Spleen (tissue), 11 donors: Measurements from ENCODE around the gene FOXI3. TPM values are rescaled to one million over a fixed set of nuclear protein-coding genes. Genes with fewer than 3 reads are reported as not detected.

Experiments
- DNase-seq: peaks from one replicate; pipeline ENCODE4 v3.0.0-alpha.2; 2020
- H3K27ac ChIP-seq, 8 donors: fragments of 200-600 bp; sonication (generic) in 7 of 8; 1 replicate in 4 of 8; 2 replicates in 4 of 8; pipeline versions ENCODE4 v1.5.0 to v1.8.0; 2016 to 2021; ENCODE audit warnings: inconsistent platforms in 4 of 8, mild to moderate bottlenecking in 4 of 8, moderate library complexity in 1 of 8
- H3K27me3 ChIP-seq, 7 donors: fragments of 200-600 bp; sonication (generic) in 6 of 7; replicated peaks in 1 of 7; 1 replicate in 4 of 7; 2 replicates in 3 of 7; pipeline versions ENCODE4 v1.5.0 to v1.8.0; 2016 to 2021; ENCODE audit warnings: inconsistent platforms in 3 of 7, mild to moderate bottlenecking in 1 of 7
- H3K36me3 ChIP-seq, 6 donors: fragments of 200-600 bp; sonication (generic) in 5 of 6; 1 replicate in 4 of 6; 2 replicates in 2 of 6; pipeline versions ENCODE4 v1.5.0 to v1.8.0; 2016 to 2021; ENCODE audit warnings: inconsistent platforms in 2 of 6
- H3K4me1 ChIP-seq, 6 donors: fragments of 200-600 bp; sonication (generic) in 5 of 6; 1 replicate in 3 of 6; 2 replicates in 3 of 6; pipeline versions ENCODE4 v1.5.0 to v1.8.0; 2016 to 2021; ENCODE audit warnings: inconsistent platforms in 3 of 6
- H3K4me3 ChIP-seq, 8 donors: fragments of 200-600 bp; sonication (generic) in 7 of 8; 1 replicate in 4 of 8; 2 replicates in 4 of 8; pipeline versions ENCODE4 v1.5.0 to v1.8.0; 2016 to 2021; ENCODE audit warnings: inconsistent platforms in 4 of 8, mild to moderate bottlenecking in 4 of 8, moderate library complexity in 2 of 8
- H3K9me3 ChIP-seq, 8 donors: fragments of 200-600 bp; sonication (generic) in 7 of 8; 1 replicate in 4 of 8; 2 replicates in 4 of 8; pipeline versions ENCODE4 v1.5.0 to v1.8.0; 2016 to 2021; ENCODE audit warnings: inconsistent platforms in 4 of 8
- POLR2A ChIP-seq, 3 donors: fragments of 450-650 bp; IDR thresholded peaks; one replicate each; pipeline ENCODE4 v1.5.1; 2017; ENCODE audit warnings: antibody characterized with exemption in 3 of 3, mild to moderate bottlenecking in 1 of 3
- POLR2AphosphoS5 ChIP-seq, 3 donors: sonication (generic); formaldehyde crosslinking; IDR thresholded peaks; one replicate each; pipeline ENCODE4 v1.5.1; 2017; ENCODE audit warnings: antibody characterized with exemption in 3 of 3
- WGBS, 5 donors: extraction: QIAGEN DNeasy Blood & Tissue Kit in 3 of 5; methylation state at CpG; one replicate each; pipeline versions ENCODE4 v1.1.5 to v1.1.7; 2013 to 2018; 5-methylcytosine and 5-hydroxymethylcytosine counted together
- intact Hi-C: fragments of 100-400 bp; cut with DNase I; formaldehyde crosslinking; loops from one replicate; pipeline ENCODE4 v1.15.0; 2023; ENCODE audit warnings: low total_unique reads
- polyA plus RNA-seq, 3 donors: library from polyadenylated mRNA; stranded (reverse); fragments of 200-250 nt; gene quantifications; one replicate each; pipeline ENCODE4 v1.2.1, GENCODE V29; 2013
- total RNA-seq, 7 donors: library from RNA; depleted of rRNA in 3 of 7; stranded (reverse); fragments of >200 nt in 3 of 7; fragmentation: NEBNext Ultra II Directional in 4 of 7; extraction: Animal tissue kit (Norgen Biotek cat#: 25700) in 4 of 7; gene quantifications; one replicate each; pipeline versions ENCODE4 v1.1.0 to v1.2.1, GENCODE V29; 2016 to 2021
- TF ChIP-seq, protein P1 (sequence below), 11 experiments: fragments of 200-600 bp in 7 of 11; fragments of 450-650 bp in 4 of 11; sonication (generic) in 4 of 11; IDR thresholded peaks in 8 of 11; conservative IDR thresholded peaks in 3 of 11; 1 replicate in 7 of 11; 2 replicates in 4 of 11; pipeline versions ENCODE4 v1.4.0 to v1.8.0; 2016 to 2021; ENCODE audit warnings: antibody characterized with exemption in 11 of 11, inconsistent platforms in 4 of 11, mild to moderate bottlenecking in 1 of 11
- donor health status: healthy with polysubstance abuse.
- donor health status: DM: no; HTN: no; CAD: no; lungs with moderate emphysema.
- donor health status: DM: no; HTN: no; CAD: no.
- donor health status: Bipolar disorder and iron deficiency.
- donor health status: healthy.
- donor health status: DM: no; HTN: no; CAD: no.
- donor health status: DM: yes; HTN: yes; CAD: no.

Gene FOXI3
- total and polyA plus RNA-seq, 10 donors, result not detected

DNA sequence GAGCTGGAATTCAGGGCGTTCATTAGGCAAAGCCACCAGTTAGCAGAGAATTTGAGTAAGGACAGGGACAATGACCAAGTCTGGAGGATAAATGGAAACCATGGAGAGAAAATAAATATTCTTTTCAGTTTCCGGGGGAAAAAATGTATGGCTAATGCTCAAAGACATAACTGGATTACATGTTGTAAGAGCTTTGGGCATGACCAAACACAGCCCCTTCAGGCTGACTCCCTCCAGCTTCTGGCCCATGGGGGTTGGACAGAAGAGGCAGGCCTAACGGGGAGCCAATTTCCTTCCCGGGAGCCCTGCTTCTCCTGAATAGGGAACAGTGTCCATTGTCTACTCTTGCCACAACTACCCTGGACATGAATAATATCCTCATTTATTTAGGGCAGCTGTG lies 39.5 kb upstream of the FOXI3 start:
- DNase-seq, result no peak
- intact Hi-C loops, result no loop called here
- no peaks in the 10 kb centered on the region for H3K9me3 ChIP-seq
- TF ChIP-seq POLR2A (IDR thresholded peaks at IDR 0.05), result no peak
- TF ChIP-seq POLR2AphosphoS5 (IDR thresholded peaks at IDR 0.05), result no peak
- TF ChIP-seq, protein P1, sequence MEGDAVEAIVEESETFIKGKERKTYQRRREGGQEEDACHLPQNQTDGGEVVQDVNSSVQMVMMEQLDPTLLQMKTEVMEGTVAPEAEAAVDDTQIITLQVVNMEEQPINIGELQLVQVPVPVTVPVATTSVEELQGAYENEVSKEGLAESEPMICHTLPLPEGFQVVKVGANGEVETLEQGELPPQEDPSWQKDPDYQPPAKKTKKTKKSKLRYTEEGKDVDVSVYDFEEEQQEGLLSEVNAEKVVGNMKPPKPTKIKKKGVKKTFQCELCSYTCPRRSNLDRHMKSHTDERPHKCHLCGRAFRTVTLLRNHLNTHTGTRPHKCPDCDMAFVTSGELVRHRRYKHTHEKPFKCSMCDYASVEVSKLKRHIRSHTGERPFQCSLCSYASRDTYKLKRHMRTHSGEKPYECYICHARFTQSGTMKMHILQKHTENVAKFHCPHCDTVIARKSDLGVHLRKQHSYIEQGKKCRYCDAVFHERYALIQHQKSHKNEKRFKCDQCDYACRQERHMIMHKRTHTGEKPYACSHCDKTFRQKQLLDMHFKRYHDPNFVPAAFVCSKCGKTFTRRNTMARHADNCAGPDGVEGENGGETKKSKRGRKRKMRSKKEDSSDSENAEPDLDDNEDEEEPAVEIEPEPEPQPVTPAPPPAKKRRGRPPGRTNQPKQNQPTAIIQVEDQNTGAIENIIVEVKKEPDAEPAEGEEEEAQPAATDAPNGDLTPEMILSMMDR (IDR thresholded peaks at IDR 0.05 in 8 of 11, conservative IDR thresholded peaks at IDR 0.05 in 3 of 11), result no peak
- no peak overlapping the region for H3K4me3 ChIP-seq
- no peaks in the 10 kb centered on the region for H3K4me1 ChIP-seq
- no peaks in the 10 kb centered on the region for H3K36me3 ChIP-seq
- 69 to 80% (median 75%) methylated on average over 4 of the region's 4 CpGs for WGBS, 5 donors
- no peak overlapping the region for H3K27ac ChIP-seq
- no peaks in the 10 kb centered on the region for H3K27me3 ChIP-seq

DNA sequence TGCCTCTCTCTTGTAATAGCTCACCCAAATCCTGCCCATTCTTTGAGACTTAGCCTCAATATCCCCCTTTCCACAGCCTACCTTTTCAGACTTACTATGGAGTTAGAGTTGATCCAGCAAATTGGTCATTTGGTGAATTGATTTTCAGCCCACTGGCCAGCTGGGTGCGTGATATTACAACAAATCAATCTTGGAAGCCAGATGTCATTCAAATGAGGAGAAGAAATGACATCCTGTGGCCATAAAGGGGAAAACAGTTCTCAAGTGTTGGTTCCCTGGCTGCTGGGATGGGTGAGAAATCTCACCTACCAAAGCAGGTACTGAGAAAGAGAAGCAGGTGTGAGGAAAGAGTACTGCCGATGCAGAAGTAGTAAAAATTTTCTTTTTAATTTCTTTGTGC lies 36.7 kb upstream of the FOXI3 start:
- 65 to 79% (median 76%) methylated on average over 2 of the region's 2 CpGs for WGBS, 5 donors
- Histone ChIP-seq H3K27me3 (peaks cover 0 to 5% (median 0%) of the 10 kb centered on the region in 7 donors), H3K27ac (no peak overlapping the region), H3K4me1 (no peaks in the 10 kb centered on the region), H3K36me3 (no peaks in the 10 kb centered on the region), H3K4me3 (no peak overlapping the region), H3K9me3 (no peaks in the 10 kb centered on the region)
- TF ChIP-seq POLR2AphosphoS5 (IDR thresholded peaks at IDR 0.05) (no peak), POLR2A (IDR thresholded peaks at IDR 0.05) (no peak)
- TF ChIP-seq, protein P1 (IDR thresholded peaks at IDR 0.05 in 8 of 11, conservative IDR thresholded peaks at IDR 0.05 in 3 of 11), result no peak
- intact Hi-C loops, result no loop called here
- DNase-seq, result no peak

DNA sequence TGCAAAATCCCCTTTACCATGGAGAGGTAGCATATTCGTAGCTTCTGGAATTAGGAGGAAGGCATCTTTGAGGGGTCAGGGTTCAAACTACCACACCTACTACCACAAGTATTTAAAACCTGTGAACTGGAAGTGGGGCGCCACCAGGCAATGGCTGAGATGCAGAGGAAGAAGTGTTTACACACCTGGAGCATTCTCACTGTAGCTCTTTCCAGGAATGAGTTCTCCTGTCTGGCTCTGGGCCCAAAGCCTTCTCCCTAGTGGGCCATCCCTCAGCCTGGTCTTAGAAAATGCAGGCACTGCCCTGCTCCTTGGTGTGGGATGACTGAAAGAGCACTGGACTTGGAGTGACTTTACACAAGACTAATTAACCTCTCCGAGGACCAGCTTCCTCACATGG lies 30.7 kb upstream of the FOXI3 start:
- TF ChIP-seq, protein P1 (IDR thresholded peaks at IDR 0.05 in 8 of 11, conservative IDR thresholded peaks at IDR 0.05 in 3 of 11), result no peak
- TF ChIP-seq POLR2AphosphoS5 (IDR thresholded peaks at IDR 0.05), result no peak
- no peak for TF ChIP-seq POLR2A (IDR thresholded peaks at IDR 0.05)
- no peak for DNase-seq
- no peak overlapping the region for H3K4me3 ChIP-seq
- WGBS, 5 donors, result 70 to 87% (median 81%) methylated on average over 3 of the region's 3 CpGs
- no peaks in the 10 kb centered on the region for H3K36me3 ChIP-seq
- no peaks in the 10 kb centered on the region for H3K4me1 ChIP-seq
- intact Hi-C loops, result no loop called here
- no peaks in the 10 kb centered on the region for H3K9me3 ChIP-seq
- H3K27ac ChIP-seq, result no peak overlapping the region
- peaks cover 0 to 39% (median 4%) of the 10 kb centered on the region in 7 donors for H3K27me3 ChIP-seq

DNA sequence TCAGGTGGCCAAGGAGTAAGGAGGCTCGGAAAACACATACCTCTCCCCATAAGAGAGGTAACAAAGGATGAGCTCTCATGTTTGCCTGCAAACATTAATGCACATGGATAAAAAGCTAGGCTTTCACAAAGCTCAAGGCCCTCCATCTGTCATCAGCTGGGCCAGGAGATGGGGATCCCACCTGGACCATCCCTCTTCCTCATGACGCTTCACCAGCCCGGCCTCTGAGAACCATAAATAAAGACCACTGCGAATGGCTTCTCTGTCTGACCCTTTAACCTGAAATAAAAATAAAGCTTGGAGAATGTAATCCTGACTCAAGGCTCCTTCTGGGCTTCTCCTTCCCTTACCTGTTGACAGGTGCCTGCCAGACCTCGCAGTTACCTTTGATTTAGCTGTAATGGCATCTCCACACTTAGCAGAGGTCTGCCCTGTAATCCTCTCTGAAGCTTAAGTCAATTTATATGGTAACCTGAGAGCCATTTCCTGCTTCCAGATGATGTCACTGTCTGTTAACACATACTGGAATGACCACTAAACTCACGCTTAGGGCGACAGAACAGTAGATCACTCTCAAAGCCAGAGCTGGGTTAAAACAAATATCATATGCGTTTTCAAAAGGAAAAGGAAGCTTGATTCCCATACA lies 29.3 kb upstream of the FOXI3 start:
- TF ChIP-seq POLR2AphosphoS5 (IDR thresholded peaks at IDR 0.05) (no peak), POLR2A (IDR thresholded peaks at IDR 0.05) (no peak)
- TF ChIP-seq, protein P1 (IDR thresholded peaks at IDR 0.05 in 8 of 11, conservative IDR thresholded peaks at IDR 0.05 in 3 of 11), result no peak
- no peak for DNase-seq
- no peak overlapping the region for H3K4me3 ChIP-seq
- no peak overlapping the region for H3K27ac ChIP-seq
- no peaks in the 10 kb centered on the region for H3K36me3 ChIP-seq
- WGBS, 5 donors, result 43 to 53% (median 47%) methylated on average over 8 of the region's 8 CpGs
- peaks cover 0 to 53% (median 4%) of the 10 kb centered on the region in 7 donors for H3K27me3 ChIP-seq
- H3K9me3 ChIP-seq, result no peaks in the 10 kb centered on the region
- no peaks in the 10 kb centered on the region for H3K4me1 ChIP-seq
- intact Hi-C loops, result no loop called here
